ENCODE data around the gene PSMB5. TPM values are rescaled to one million over a fixed set of nuclear protein-coding genes. Genes with fewer than 3 reads are reported as not detected.

Gene PSMB5
- total and polyA plus RNA-seq, 2 of the 13 experiments (the other 11 are each of a cell fraction or from before 2014, with no cell fraction given) = 705 to 871 TPM

DNA sequence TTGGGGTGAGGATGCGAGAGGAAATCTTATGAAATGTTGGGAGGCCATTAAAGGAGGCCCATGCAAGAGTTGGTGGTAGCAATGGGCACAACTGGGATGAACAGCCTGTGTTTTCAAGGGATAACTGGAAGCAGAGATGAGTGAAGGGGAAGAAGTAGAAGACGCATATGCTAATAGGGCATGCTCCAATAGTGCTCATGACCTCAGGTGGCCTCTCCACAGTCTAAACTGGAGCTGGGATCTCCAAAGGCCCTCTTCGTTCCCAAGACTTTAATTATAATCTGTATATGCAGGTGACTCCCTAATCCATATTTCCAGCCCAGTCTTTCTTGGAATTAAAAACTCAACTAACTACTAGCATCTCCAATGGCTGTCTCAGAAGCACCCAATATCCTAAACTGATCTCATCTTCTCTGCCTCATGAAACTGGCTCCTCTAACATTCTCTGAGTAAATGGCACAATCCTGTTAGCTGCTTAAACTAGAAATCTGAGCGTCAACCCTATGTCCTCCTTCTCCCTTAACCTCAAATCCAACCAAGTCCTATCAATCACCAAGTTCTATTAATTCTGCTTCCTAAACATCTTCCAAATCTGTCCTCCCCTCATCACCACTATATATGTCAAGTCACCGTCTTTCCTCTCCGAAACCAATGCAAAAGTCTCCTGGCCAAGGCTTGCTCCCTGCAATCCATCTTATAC is 49.6 kb downstream of the PSMB5 start:
- FAIRE-seq (no peak), ATAC-seq (no peak), DNase-seq (ENCODE audit: low spot score) (no peak)
- no TSS peak for BruUV-seq (replicated peaks)
- H3K79me2 ChIP-seq (ENCODE audit: insufficient read depth, low read length) = peaks cover 29% of the 10 kb centered on the region
- 98% methylated on average over 6 of the region's 6 CpGs for WGBS (ENCODE audit: low lambda C conversion rate)
- H3K27me3 ChIP-seq (ENCODE audit: control insufficient read depth in 1 of 2, insufficient read depth in 2 of 2, low read length in 2 of 2) = no peaks in the 10 kb centered on the region; a peak in 1 of 5 replicates
- no peak overlapping the region for H2AFZ ChIP-seq (ENCODE audit: low read length)
- peaks cover 39% of the 10 kb centered on the region for H3K4me1 ChIP-seq (ENCODE audit: insufficient read depth, low read length)
- H3K4me2 ChIP-seq (ENCODE audit: low read depth, low read length) = no peak overlapping the region
- H4K20me1 ChIP-seq (ENCODE audit: insufficient read depth, low read length) = no peaks in the 10 kb centered on the region
- CTCF ChIA-PET (ENCODE audit: low intra/inter-chr PET ratio, low total read pairs) = interaction anchor here (1.3 to 6.6 kb wide), 7 partner anchors 12 to 428 kb away, joined by 5 to 298 read pairs (median 27); partner anchors contain the start of genes CDH24 and PRMT5
- in situ Hi-C loops (cut with HindIII; ENCODE audit: extremely low pct_ligation_motif_present, low pct_unique_long_range_greater_than_20kb) (loop anchor here (5.0 kb wide), 1 partner anchor 67 kb away; no protein-coding TSS in a partner anchor), intact Hi-C loops (cut with micrococcal nuclease; ENCODE audit: unreplicated experiment) (loop anchor here (5.0 to 10.0 kb wide), 2 partner anchors 113 to 320 kb away; partner anchors contain the start of genes BCL2L2, LRP10 and PPP1R3E)
- POLR2A ChIA-PET = interaction anchor here (1.2 to 25.8 kb wide), 8 partner anchors 10 to 84 kb away, joined by 3 to 1670 read pairs (median 50); partner anchors contain the start of genes CDH24, HAUS4 and PRMT5
- H3K9me3 ChIP-seq (ENCODE audit: low read length) = no peaks in the 10 kb centered on the region
- H3K4me3 ChIP-seq (replicated peaks in 1 of 3; ENCODE audit: insufficient read depth in 1 of 3, low read depth in 2 of 3, low read length in 3 of 3) = no peak overlapping the region
- no peak overlapping the region for H3K9ac ChIP-seq (ENCODE audit: insufficient read depth, low read depth, low read length)
- no peak overlapping the region for H3K27ac ChIP-seq (ENCODE audit: extremely low read length, insufficient read depth, low read length)
- H3K36me3 ChIP-seq (replicated peaks in 1 of 2; ENCODE audit: control insufficient read depth in 1 of 2, insufficient read depth in 2 of 2, low read length in 2 of 2) = peaks cover 0 to 6% of the 10 kb centered on the region in 2 experiments; a peak in 2 of 5 replicates
- TF ChIP-seq, protein P1, sequence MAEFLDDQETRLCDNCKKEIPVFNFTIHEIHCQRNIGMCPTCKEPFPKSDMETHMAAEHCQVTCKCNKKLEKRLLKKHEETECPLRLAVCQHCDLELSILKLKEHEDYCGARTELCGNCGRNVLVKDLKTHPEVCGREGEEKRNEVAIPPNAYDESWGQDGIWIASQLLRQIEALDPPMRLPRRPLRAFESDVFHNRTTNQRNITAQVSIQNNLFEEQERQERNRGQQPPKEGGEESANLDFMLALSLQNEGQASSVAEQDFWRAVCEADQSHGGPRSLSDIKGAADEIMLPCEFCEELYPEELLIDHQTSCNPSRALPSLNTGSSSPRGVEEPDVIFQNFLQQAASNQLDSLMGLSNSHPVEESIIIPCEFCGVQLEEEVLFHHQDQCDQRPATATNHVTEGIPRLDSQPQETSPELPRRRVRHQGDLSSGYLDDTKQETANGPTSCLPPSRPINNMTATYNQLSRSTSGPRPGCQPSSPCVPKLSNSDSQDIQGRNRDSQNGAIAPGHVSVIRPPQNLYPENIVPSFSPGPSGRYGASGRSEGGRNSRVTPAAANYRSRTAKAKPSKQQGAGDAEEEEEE (CRISPR knock-in tag; IDR thresholded peaks at IDR 0.05; ENCODE audit: borderline replicate concordance) = no peak
- TF ChIP-seq ZNF879 (CRISPR knock-in tag; IDR thresholded peaks at IDR 0.05) = no peak
- 0 out of 2 replicates have a peak, but pooled peaks have one; percentile 4 for TF ChIP-seq RXRB (CRISPR knock-in tag; IDR thresholded peaks at IDR 0.05; ENCODE audit: borderline replicate concordance)
- peak; percentile 2; the same call in 1 of the 2 replicates for TF ChIP-seq POLR2G (IDR thresholded peaks at IDR 0.05; ENCODE audit: low read depth, low read length)
- no peak for TF ChIP-seq NFIB (CRISPR knock-in tag; IDR thresholded peaks at IDR 0.05; ENCODE audit: borderline replicate concordance)
- 0 out of 2 replicates have a peak, but pooled peaks have one; percentile 33 for TF ChIP-seq BORCS8-MEF2B (CRISPR knock-in tag; IDR thresholded peaks at IDR 0.05)
- no peak for TF ChIP-seq PHF21A (CRISPR knock-in tag; IDR thresholded peaks at IDR 0.05)
- TF ChIP-seq AGO2 (optimal IDR thresholded peaks at IDR 0.05; ENCODE audit: low read depth, low read length) = peak; percentile 12
- TF ChIP-seq ARID2 (CRISPR knock-in tag; IDR thresholded peaks at IDR 0.05; ENCODE audit: borderline replicate concordance) = 0 out of 2 replicates have a peak, but pooled peaks have one; percentile 34
- 0 out of 2 replicates have a peak, but pooled peaks have one; percentile 17 for TF ChIP-seq PREB (CRISPR knock-in tag; IDR thresholded peaks at IDR 0.05)
- TF ChIP-seq E2F1 (CRISPR knock-in tag; IDR thresholded peaks at IDR 0.05) = no peak
- TF ChIP-seq, protein P2, sequence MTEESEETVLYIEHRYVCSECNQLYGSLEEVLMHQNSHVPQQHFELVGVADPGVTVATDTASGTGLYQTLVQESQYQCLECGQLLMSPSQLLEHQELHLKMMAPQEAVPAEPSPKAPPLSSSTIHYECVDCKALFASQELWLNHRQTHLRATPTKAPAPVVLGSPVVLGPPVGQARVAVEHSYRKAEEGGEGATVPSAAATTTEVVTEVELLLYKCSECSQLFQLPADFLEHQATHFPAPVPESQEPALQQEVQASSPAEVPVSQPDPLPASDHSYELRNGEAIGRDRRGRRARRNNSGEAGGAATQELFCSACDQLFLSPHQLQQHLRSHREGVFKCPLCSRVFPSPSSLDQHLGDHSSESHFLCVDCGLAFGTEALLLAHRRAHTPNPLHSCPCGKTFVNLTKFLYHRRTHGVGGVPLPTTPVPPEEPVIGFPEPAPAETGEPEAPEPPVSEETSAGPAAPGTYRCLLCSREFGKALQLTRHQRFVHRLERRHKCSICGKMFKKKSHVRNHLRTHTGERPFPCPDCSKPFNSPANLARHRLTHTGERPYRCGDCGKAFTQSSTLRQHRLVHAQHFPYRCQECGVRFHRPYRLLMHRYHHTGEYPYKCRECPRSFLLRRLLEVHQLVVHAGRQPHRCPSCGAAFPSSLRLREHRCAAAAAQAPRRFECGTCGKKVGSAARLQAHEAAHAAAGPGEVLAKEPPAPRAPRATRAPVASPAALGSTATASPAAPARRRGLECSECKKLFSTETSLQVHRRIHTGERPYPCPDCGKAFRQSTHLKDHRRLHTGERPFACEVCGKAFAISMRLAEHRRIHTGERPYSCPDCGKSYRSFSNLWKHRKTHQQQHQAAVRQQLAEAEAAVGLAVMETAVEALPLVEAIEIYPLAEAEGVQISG (CRISPR knock-in tag; IDR thresholded peaks at IDR 0.05) = 0 out of 2 replicates have a peak, but pooled peaks have one; percentile 11
- 0 out of 2 replicates have a peak, but pooled peaks have one; percentile 35 for TF ChIP-seq TMF1 (CRISPR knock-in tag; IDR thresholded peaks at IDR 0.05; ENCODE audit: low read depth)
- peak; percentile 19; the same call in 1 of the 2 replicates for TF ChIP-seq SMYD3 (CRISPR knock-in tag; IDR thresholded peaks at IDR 0.05)
- TF ChIP-seq NCOA5 (CRISPR knock-in tag; IDR thresholded peaks at IDR 0.05) = 0 out of 2 replicates have a peak, but pooled peaks have one; percentile 68
- no peak for TF ChIP-seq ZSCAN9 (CRISPR knock-in tag; IDR thresholded peaks at IDR 0.05; ENCODE audit: borderline replicate concordance)
